H1 (cell line): Measurements from ENCODE around the gene PRDM2. TPM values are rescaled to one million over a fixed set of nuclear protein-coding genes. Genes with fewer than 3 reads are reported as not detected.

Experiments used
- CTCF ChIA-PET: fragments of 300-600 bp; sonication (Branson Sonifier 250); formaldehyde crosslinking; loops from one replicate; lab custom pipeline; 2021; ENCODE audit not compliant: partially characterized antibody; lab: Charles Lee
- POLR2A ChIA-PET: fragments of 300-600 bp; sonication (Branson Sonifier 250); formaldehyde crosslinking; loops from one replicate; lab custom pipeline; 2021; ENCODE audit warnings: inconsistent platforms; ENCODE audit not compliant: partially characterized antibody; lab: Charles Lee
- DNase-seq, 2 experiments: peaks; one replicate each; pipeline versions ENCODE4 v3.0.0 to v3.0.0-alpha.2; 2010 to 2022; ENCODE audit warnings: low spot score in 2 of 2, low read depth in 1 of 2, mixed read lengths in 1 of 2
- FAIRE-seq: peaks from 2 replicates; lab custom pipeline; 2011; peaks lifted over from hg19 to GRCh38; lab: Jason Lieb, UNC
- H2AFZ ChIP-seq: 2 replicates; pipeline ENCODE4 v1.8.1; 2012; ENCODE audit warnings: low read length, inconsistent platforms
- H2AK5ac ChIP-seq: 2 replicates; pipeline ENCODE4 v1.6.1; 2013; ENCODE audit warnings: low read depth, low read length
- H2BK120ac ChIP-seq: replicated peaks from 2 replicates; pipeline ENCODE3; 2013; ENCODE audit warnings: low read depth, low read length, inconsistent platforms
- H2BK12ac ChIP-seq: 2 replicates; pipeline ENCODE4 v1.6.1; 2013; ENCODE audit warnings: low read depth, low read length
- H2BK15ac ChIP-seq: 2 replicates; pipeline ENCODE4 v1.6.1; 2013; ENCODE audit warnings: low read length
- H2BK20ac ChIP-seq: 2 replicates; pipeline ENCODE4 v1.6.1; 2013; ENCODE audit warnings: low read length
- H2BK5ac ChIP-seq: 2 replicates; pipeline ENCODE4 v1.6.1; 2013; ENCODE audit warnings: low read depth, low read length
- H3K14ac ChIP-seq: 2 replicates; pipeline ENCODE4 v1.6.1; 2013; ENCODE audit warnings: inconsistent platforms; ENCODE audit not compliant: insufficient read length
- H3K18ac ChIP-seq: 2 replicates; pipeline ENCODE4 v1.6.1; 2013; ENCODE audit warnings: low read length; ENCODE audit errors: extremely low read depth
- H3K23ac ChIP-seq: 2 replicates; pipeline ENCODE4 v1.6.1; 2013; ENCODE audit warnings: inconsistent platforms; ENCODE audit not compliant: insufficient read length
- H3K23me2 ChIP-seq: 2 replicates; pipeline ENCODE4 v1.6.1; 2013; ENCODE audit warnings: low read depth, low read length
- H3K27ac ChIP-seq: 2 replicates; pipeline ENCODE4 v1.6.1; 2011; ENCODE audit warnings: low read depth, low read length, inconsistent platforms
- H3K27me3 ChIP-seq, 4 experiments: replicated peaks in 1 of 4; 1 replicate in 1 of 4; 2 replicates in 3 of 4; pipeline versions ENCODE4 v1.6.1 to v1.8.1; 2011 to 2013; ENCODE audit warnings: low read length in 3 of 4, mild to moderate bottlenecking in 3 of 4, inconsistent platforms in 2 of 4, mixed read lengths in 2 of 4, moderate library complexity in 1 of 4; ENCODE audit not compliant: control insufficient read depth in 3 of 4, insufficient read depth in 3 of 4; ENCODE audit errors: extremely low read depth in 1 of 4
- H3K36me3 ChIP-seq, 4 experiments: 2 replicates each; pipeline versions ENCODE4 v1.6.1 to v1.8.1; 2011 to 2013; ENCODE audit warnings: mild to moderate bottlenecking in 4 of 4, low read length in 3 of 4, moderate library complexity in 2 of 4, control low read depth in 1 of 4, inconsistent platforms in 1 of 4; ENCODE audit not compliant: insufficient read depth in 4 of 4, control insufficient read depth in 2 of 4
- H3K4ac ChIP-seq: replicated peaks from 2 replicates; pipeline ENCODE3; 2013; ENCODE audit warnings: low read length, low read depth, mixed read lengths, inconsistent platforms; ENCODE audit not compliant: insufficient read length
- H3K4me1 ChIP-seq, 4 experiments: replicated peaks in 1 of 4; 1 replicate in 1 of 4; 2 replicates in 3 of 4; pipeline versions ENCODE4 v1.6.1 to v1.8.1; 2011 to 2013; ENCODE audit warnings: low read length in 3 of 4, inconsistent platforms in 2 of 4, mixed read lengths in 1 of 4; ENCODE audit not compliant: insufficient read depth in 4 of 4, control insufficient read depth in 3 of 4
- H3K4me2 ChIP-seq, 2 experiments: 2 replicates each; pipeline versions ENCODE4 v1.6.1 to v1.8.1; 2011 to 2013; ENCODE audit warnings: low read depth in 2 of 2, low read length in 2 of 2, control low read depth in 1 of 2, inconsistent platforms in 1 of 2, mild to moderate bottlenecking in 1 of 2; ENCODE audit not compliant: insufficient read depth in 1 of 2
- H3K4me3 ChIP-seq, 4 experiments: fragments of 200-600, 300-600 bp in 1 of 4; sonication (generic), shearing (Covaris generic), sonication (Bioruptor Twin) in 1 of 4; 2 replicates each; pipeline versions ENCODE4 v1.5.1 to v1.8.1; 2011 to 2016; ENCODE audit warnings: low read length in 4 of 4, low read depth in 3 of 4, control low read depth in 2 of 4, inconsistent platforms in 2 of 4, mild to moderate bottlenecking in 2 of 4, mixed read lengths in 1 of 4, moderate library complexity in 1 of 4; ENCODE audit not compliant: insufficient read depth in 2 of 4; ENCODE audit errors: extremely low read depth in 1 of 4
- H3K56ac ChIP-seq: replicated peaks from 2 replicates; pipeline ENCODE3; 2013; ENCODE audit warnings: low read depth, mild to moderate bottlenecking, mixed read lengths, low read length, inconsistent platforms; ENCODE audit not compliant: insufficient read length
- H3K79me1 ChIP-seq: 2 replicates; pipeline ENCODE4 v1.6.1; 2013; ENCODE audit warnings: low read depth, low read length, control low read depth
- H3K79me2 ChIP-seq, 2 experiments: 2 replicates each; pipeline versions ENCODE4 v1.6.1 to v1.8.1; 2012 to 2013; ENCODE audit warnings: low read length in 2 of 2, mild to moderate bottlenecking in 2 of 2, inconsistent platforms in 1 of 2; ENCODE audit not compliant: insufficient read depth in 2 of 2, control insufficient read depth in 1 of 2
- H3K9ac ChIP-seq, 4 experiments: replicated peaks in 1 of 4; 1 replicate in 1 of 4; 2 replicates in 3 of 4; pipeline versions ENCODE4 v1.6.1 to v1.8.1; 2011 to 2013; ENCODE audit warnings: low read depth in 3 of 4, low read length in 3 of 4, control low read depth in 2 of 4, mild to moderate bottlenecking in 2 of 4, moderate library complexity in 2 of 4, inconsistent platforms in 1 of 4; ENCODE audit errors: extremely low read depth in 1 of 4
- H3K9me3 ChIP-seq, 2 experiments: 2 replicates each; pipeline versions ENCODE4 v1.6.1 to v1.8.1; 2012 to 2013; ENCODE audit warnings: mild to moderate bottlenecking in 2 of 2, moderate library complexity in 2 of 2, control low read depth in 1 of 2, inconsistent platforms in 1 of 2, low read depth in 1 of 2, low read length in 1 of 2, mixed read lengths in 1 of 2; ENCODE audit not compliant: insufficient read depth in 2 of 2
- H4K20me1 ChIP-seq, 2 experiments: replicated peaks in 1 of 2; 2 replicates each; pipeline versions ENCODE3 to v1.8.1; 2011 to 2013; ENCODE audit warnings: inconsistent platforms in 2 of 2, low read length in 2 of 2, mild to moderate bottlenecking in 1 of 2; ENCODE audit not compliant: insufficient read depth in 2 of 2, control insufficient read depth in 1 of 2
- H4K5ac ChIP-seq: 2 replicates; pipeline ENCODE4 v1.6.1; 2013; ENCODE audit warnings: low read length, low read depth, mixed read lengths, inconsistent platforms; ENCODE audit not compliant: insufficient read length
- H4K8ac ChIP-seq: 2 replicates; pipeline ENCODE4 v1.8.0; 2013; ENCODE audit warnings: mild to moderate bottlenecking, moderate library complexity, low read length, inconsistent platforms; ENCODE audit not compliant: insufficient read depth; ENCODE audit errors: extremely low read depth
- H4K91ac ChIP-seq: replicated peaks from 2 replicates; pipeline ENCODE3; 2013; ENCODE audit warnings: low read length, mixed read lengths, inconsistent platforms; ENCODE audit not compliant: insufficient read length
- EGR1 ChIP-seq: IDR thresholded peaks from 2 replicates; pipeline ENCODE4 v1.6.1; 2011; ENCODE audit warnings: low read depth, low read length, borderline replicate concordance
- HDAC2 ChIP-seq, 2 experiments: fragments of 300-600 bp in 1 of 2; sonication (generic) in 1 of 2; IDR thresholded peaks; 2 replicates each; pipeline ENCODE4 v1.6.1; 2011 to 2012; ENCODE audit warnings: low read depth in 2 of 2, low read length in 2 of 2, mild to moderate bottlenecking in 2 of 2, moderate library complexity in 2 of 2, borderline replicate concordance in 1 of 2, inconsistent platforms in 1 of 2
- WGBS, 2 experiments: shearing (Covaris generic) in 1 of 2; methylation state at CpG; one replicate each; pipeline versions ENCODE4 v1.1.6 to v1.1.7; 2013 to 2015; ENCODE audit warnings: low lambda C conversion rate in 2 of 2, mixed read lengths in 2 of 2, inconsistent platforms in 1 of 2, low coverage in 1 of 2, missing lambda C conversion rate in 1 of 2; ENCODE audit not compliant: insufficient replicate concordance in 2 of 2, insufficient coverage in 1 of 2, insufficient read length in 1 of 2; ENCODE audit errors: extremely low coverage in 1 of 2, missing lambda C conversion rate in 1 of 2; 5-methylcytosine and 5-hydroxymethylcytosine counted together
- polyA plus RNA-seq, 7 experiments: library from polyadenylated mRNA; depleted of rRNA in 3 of 7; stranded (reverse) in 5 of 7; unstranded in 2 of 7; fragments of >200 nt in 5 of 7; fragments of 200-250 nt in 2 of 7; gene quantifications; 1 replicate in 5 of 7; 2 replicates in 1 of 7; 4 replicates in 1 of 7; pipeline versions ENCODE4 v1.2.1 to v1.2.3, GENCODE V29; 2011 to 2013; ENCODE audit warnings: missing spikeins in 2 of 7, mixed read lengths in 2 of 7
- total RNA-seq: library from RNA; stranded (reverse); fragmentation: NEBNext Ultra II Directional; extraction: Animal tissue kit (Norgen Biotek cat#: 25700); gene quantifications from 2 replicates; pipeline ENCODE4 v1.2.1, GENCODE V29; 2021

The PRDM2 gene
- total and polyA plus RNA-seq, 2 of the 8 experiments (the other 6 are each of a cell fraction or from before 2014, with no cell fraction given): 5.8 to 21.2 TPM

DNA sequence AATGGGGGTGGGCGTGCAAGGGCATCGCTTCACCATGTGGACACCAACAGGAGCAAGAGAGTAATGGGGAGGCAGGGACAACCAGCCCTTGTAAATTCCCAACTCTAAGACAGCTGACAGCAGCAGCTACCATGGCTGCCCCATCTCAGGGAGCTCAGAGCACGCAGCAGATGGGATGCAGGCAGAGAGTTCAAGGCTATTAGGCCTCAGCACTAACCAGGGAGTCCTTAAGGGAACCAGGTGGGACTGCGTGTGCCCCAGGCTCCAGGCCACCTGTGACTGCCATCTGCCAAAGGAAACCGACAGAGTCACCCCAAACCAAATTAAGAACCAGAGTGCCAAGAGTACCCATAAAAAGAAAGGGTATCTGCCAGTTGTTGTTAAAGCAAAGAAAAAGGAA is 33.7 kb upstream of the PRDM2 start:
- Histone ChIP-seq H3K14ac (no peak overlapping the region), H2BK5ac (no peak overlapping the region), H3K56ac (no peak overlapping the region), H2BK15ac (no peak overlapping the region), H4K5ac (no peak overlapping the region), H2BK120ac (no peak overlapping the region), H3K79me2 (no peaks in the 10 kb centered on the region), H3K79me1 (no peaks in the 10 kb centered on the region), H4K20me1 (no peaks in the 10 kb centered on the region), H2AK5ac (no peak overlapping the region), H3K9me3 (no peaks in the 10 kb centered on the region), H2BK12ac (no peak overlapping the region), H3K18ac (no peak overlapping the region), H3K27ac (no peak overlapping the region), H4K8ac (no peak overlapping the region), H3K23ac (no peak overlapping the region), H3K4ac (no peak overlapping the region), H3K27me3 (no peaks in the 10 kb centered on the region), H3K4me2 (no peak overlapping the region), H2BK20ac (no peak overlapping the region), H4K91ac (no peak overlapping the region), H3K4me1 (no peaks in the 10 kb centered on the region), H2AFZ (no peak overlapping the region), H3K36me3 (no peaks in the 10 kb centered on the region), H3K4me3 (no peak overlapping the region), H3K9ac (no peak overlapping the region), H3K23me2 (no peaks in the 10 kb centered on the region)
- POLR2A ChIA-PET: no interaction called here
- TF ChIP-seq HDAC2 (IDR thresholded peaks at IDR 0.05; ENCODE audit: borderline replicate concordance in 1 of 2, low read depth in 2 of 2, low read length in 2 of 2) (no peak), EGR1 (no peak)
- 97% methylated on average over 5 of the region's 5 CpGs; no CpG with 5 or more reads in 1 of the 2 experiments for WGBS, 2 experiments
- CTCF ChIA-PET: interaction anchor here (0.5 to 4.8 kb wide), 19 partner anchors 9 to 236 kb away, joined by 3 to 27 read pairs (median 4); no protein-coding TSS in a partner anchor
- DNase-seq (no peak), FAIRE-seq (no peak)
